NAMALWA (cell line): ENCODE data around the gene UQCR10.
"Not testable (repeated sequence)": the region's sequence is repeated elsewhere in the genome, so short reads cannot be mapped to it uniquely, and the experiment has no call there.

Experiments used
- DNase-seq: peaks from one replicate; pipeline ENCODE4 v3.0.0-alpha.2; 2015; ENCODE audit warnings: low spot score

UQCR10 gene

DNA sequence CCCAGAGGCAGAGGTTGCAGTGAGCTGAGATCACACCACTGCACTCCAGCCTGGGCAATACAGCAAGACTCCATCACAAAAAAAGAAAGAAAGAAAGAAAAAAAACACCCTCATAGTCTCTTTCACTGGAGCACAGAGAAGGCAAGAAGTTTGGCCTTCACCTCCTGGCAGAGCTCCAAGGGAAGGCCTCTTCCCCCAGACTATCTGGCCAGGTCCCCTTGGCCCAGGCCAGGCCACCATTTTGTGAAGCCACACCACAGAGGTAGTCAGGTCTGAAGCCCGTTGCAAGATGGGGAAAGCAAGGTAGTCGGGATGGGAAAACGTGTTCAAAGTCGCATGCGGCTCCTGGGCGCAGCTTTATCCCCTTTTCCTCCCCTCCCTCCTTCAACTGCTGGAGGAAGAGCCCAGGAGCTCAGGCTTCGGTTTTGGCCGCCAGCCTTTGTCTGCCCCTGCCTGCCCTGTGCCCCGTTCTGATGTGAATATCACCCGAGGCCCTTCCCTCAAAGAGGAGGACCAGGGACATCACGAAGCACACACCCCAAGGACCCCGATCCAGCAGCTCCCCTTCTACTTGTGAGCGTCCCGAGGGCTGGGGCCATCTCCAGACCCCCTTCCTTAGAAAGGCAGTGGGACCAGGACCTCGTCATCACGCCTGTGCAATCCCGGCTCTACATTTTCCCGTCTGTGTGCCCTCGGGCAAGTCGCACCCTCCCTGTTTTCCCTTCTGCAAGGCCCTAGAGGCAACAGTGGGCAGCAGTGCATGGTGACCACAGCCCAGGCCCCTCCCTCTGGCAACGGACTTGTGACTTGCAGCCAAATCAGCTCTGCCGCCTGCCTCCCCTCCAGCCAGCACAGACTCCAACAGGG lies 29.7 kb upstream of the UQCR10 start:
- no peak for DNase-seq

DNA sequence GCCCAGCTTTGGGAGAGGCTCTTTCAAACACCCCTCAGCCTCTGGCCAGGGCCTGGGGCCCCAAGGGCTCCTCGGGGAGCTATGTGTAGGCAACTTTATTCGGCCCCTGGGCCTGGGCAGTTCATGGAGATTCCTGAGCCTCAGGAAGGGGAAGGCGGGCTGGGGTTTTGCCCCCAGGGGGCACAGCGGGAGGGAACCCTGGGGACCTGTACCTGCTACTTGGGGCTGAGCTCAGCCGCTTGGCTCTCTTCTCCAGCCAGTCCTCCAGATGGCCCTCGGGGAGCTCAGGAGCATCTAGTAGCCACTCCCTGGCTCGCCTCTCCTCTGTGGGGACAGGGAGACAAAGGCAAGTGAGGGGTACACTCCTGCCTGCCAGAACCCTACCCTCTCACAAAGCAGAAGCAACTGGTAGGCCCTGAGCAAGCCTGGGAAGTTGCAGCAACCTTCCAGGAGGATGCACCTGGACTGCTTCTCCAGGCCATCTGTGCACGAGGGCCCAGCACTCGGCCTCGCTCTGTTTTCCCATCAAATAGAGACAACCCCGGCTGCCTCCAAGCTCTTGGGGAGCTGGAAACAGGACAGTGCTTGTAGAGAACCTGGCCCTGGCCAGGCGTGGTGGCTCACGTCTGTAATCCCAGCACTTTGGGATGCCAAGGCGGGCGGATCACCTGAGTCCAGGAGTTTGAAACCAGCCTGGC lies 28.9 kb upstream of the UQCR10 start:
- no peak for DNase-seq

DNA sequence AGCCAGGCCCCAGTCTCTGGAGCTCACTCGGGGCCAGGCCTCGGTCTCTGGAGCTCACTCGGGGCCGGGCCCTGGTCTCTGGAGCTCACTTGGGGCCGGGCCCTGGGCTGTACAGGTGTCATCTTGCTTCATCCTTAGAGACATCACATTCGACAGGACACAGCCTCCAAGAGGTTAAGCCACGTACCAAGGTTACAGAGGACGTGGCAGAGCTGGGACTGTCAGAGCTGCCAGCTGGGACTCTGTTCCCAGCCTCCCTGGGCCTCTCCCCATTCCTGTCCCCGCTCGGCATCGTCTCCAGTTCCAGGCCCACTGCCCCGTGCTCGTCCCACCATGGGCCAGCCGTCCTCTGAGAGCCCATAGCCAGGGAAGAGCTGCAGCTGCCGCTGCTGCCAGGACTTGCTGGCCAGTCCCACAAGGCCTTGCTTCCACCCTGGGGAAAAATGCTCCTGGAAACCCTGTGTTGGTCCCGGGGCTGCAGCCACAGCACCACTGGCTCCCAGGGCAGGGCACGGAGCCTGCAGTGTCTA lies 27.8 kb upstream of the UQCR10 start:
- DNase-seq = no peak

DNA sequence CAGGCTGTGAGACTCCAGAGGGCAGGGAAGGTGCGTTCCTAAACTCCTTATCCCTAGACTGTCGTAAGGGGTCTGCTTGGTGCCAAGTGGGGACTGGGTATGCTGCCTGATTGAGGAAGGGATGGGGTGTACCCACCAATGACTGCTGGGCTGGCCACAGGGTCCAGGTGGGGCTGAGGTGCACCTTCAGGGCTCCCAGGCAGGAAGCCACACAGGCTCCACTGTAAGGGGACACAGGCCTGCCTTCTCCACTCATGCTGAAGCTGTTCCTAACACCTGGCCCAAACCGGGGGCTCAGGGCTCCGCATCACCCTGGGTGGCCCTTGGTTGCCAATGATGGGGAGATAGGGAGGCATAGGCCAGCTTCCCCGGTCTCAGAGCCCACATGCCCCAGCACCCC lies 27.0 kb upstream of the UQCR10 start:
- no peak for DNase-seq

DNA sequence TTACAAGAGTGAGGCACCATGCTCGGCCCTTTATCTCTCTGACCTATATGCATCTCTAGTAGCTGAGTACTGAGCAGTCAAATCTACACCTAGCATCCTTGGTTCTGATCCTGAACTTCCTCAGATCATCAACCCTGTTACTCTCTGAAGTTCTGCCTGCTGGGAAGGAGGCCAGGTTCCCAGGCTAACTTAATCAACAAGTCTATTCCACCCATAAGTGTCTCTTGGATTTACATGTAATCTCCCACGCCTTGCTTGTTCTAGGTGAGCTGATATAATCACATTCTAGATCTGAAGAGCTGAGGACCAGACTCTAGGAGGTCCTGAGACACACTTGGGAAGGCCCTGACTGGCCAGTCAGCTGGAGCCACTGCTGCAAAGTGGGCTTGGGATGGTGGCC lies 25.2 kb upstream of the UQCR10 start:
- no peak for DNase-seq

DNA sequence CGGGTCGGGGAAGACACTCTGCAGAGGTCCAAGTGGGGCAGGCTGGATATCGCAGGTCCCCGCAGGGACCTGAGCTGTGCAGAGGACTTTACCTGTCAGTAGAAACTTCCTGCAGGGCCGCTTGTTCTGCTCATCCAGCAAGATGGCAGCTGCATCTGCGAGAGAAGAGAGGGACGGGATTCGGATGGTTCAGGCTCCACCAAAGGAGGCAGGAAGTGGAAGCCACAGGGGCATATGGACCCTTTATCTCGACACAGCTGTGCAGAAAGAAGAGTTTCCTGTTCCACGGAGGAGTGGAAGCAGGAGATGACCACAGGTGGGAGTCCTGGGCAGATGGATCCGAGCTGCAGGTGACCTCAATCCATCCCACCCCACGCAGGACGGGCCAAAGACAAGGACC lies 24.8 kb upstream of the UQCR10 start:
- DNase-seq = no peak

DNA sequence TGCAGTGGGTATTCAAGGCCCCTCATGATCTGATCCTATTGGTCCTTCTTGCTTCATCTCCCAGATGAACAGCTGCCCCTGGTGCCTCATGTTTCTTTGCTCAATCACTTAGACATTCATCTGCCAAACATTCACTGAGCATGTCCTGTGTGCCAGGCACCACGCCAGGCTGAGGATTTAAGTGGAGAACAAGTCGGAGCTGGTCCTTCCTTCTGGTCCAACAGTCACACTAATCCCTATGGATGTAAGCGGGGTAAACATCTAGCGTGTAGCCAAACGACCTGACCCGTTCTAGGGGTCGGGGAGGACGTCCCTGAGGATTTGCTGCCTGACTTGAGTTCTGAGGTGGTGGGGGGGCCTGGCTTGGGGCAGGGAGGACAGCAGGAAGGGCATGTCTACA lies 22.3 kb upstream of the UQCR10 start:
- no peak for DNase-seq

DNA sequence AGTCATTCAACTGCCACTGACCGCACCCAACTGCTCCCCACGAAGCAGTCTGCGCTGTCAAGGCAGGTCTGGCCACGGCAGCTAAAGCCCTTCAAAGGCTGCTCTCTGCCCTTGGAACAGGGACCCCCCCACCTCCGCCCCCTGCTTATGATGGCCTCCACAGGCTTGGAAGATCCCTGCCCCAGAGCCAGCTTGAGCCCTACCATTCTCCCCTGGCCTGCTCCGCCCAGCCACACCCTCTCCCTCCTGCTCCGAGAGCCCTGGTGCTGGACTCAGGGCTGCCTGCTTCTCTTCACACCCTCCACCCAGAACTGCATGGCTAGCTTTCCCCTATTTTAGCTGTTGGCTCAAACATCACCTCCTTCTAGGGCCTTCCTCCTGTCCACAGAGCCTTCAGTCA lies 19.3 kb upstream of the UQCR10 start:
- no peak for DNase-seq

DNA sequence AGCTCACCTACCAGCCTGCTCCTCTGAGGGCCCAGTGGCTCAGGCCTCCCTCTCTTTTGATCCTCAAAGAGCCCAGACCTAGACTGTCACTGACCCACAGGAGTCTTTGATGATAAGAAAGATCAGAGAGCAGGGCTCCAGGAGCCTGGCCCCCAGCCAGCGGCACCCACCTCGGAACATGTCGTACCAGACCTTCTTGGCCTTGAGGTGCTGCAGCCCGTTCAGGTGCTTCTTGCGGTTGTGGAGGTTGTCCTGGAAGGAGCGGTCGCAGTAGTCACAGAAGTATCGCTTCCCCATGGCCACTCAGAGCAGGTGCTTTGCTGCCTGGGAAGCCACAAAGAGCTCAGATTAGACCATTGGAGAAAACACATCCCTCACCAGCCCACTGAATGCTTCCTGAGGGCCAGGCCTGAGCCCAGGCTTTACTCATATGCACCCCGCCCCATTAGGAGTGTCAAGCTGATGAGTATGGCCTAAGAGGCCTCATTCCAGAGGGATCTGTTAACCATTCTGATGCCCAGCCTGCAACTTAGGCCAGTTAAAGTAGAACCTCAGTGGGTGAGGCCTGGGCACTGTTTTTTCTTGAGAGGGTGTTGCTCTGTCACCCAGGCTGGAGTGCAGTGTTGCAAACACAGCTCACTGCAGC lies 18.8 kb upstream of the UQCR10 start:
- DNase-seq = no peak

DNA sequence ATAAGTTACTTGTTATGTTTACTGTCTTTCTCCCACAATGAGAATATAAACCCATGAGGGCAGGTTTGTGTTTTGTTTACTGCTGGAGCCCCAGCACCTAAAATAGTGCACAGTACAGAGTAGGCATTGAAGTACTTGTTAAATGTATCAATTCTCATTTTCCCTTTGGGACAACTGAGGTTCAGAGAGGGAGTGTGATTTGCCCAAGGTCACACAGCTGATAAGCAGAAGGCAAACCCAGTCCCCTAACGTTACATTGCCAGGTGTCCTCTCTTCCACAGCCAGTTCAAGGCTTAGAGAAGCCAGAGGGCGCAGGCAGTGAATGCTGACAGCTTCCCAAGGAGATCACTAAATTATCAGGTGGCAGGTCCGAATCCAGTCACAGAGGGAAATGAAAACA lies 17.1 kb upstream of the UQCR10 start:
- no peak for DNase-seq

DNA sequence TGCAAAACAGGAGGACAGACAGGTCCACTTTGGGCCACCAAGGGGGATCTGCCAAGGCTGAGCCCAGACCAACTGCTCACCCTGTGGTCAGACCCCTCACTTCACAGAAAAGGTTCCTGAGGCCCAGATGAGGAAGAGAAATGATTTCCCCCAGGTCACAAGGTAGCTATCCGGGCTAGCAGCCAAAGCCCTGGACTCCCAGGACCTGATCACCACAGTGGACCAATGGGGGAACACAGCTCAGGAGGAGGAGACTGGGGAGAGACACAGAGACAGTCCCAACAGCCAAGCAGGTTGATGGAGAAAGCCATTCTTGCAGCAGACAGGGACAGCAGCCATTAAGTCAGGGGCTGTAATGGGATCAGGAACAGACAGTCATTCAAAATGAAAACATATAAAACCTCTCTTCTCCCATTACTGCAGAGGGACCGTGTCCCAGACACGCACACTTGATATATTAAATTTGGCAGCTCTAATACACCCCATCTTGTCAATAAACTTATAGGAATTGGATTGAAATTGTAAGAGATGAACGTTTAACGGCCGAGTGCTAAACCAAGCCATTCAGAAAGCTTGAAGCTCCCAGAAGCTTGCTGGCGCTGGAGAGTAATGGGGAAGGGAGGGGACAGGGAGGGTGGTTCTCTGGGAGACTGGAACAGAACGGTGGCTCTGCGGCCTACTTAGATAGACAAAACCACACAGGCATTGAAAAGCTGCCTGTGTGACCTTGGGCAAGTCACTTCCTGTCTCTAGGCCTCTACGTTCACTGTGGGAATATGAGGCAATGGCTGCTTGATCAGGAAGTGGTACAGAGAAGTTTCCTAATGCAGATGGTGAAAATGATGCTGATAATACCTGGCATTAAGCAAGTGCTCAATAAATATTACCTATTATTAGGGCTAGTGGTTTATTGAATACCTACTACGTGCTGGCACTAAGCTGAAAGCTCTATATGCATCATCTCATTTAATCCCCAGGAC lies 16.3 kb upstream of the UQCR10 start:
- DNase-seq = no peak

DNA sequence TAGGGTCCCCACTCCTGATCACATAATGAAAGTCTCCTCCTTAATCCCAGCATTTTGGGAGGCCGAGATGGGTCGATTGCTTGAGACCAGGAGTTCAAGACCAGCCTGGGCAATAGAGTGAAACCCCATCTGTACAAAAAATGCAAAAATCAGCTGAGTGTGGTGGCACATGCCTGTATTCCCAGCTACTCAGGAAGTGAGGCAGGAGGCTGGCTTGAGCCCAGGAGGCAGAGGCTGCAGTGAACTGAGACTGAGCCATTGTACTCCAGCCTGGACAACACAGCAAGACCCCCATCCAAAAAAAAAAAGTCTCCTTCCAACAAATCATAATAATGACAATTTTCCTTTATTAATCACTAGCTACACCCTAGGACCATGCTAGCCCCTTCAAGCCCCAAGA lies 15.5 kb upstream of the UQCR10 start:
- no peak for DNase-seq

DNA sequence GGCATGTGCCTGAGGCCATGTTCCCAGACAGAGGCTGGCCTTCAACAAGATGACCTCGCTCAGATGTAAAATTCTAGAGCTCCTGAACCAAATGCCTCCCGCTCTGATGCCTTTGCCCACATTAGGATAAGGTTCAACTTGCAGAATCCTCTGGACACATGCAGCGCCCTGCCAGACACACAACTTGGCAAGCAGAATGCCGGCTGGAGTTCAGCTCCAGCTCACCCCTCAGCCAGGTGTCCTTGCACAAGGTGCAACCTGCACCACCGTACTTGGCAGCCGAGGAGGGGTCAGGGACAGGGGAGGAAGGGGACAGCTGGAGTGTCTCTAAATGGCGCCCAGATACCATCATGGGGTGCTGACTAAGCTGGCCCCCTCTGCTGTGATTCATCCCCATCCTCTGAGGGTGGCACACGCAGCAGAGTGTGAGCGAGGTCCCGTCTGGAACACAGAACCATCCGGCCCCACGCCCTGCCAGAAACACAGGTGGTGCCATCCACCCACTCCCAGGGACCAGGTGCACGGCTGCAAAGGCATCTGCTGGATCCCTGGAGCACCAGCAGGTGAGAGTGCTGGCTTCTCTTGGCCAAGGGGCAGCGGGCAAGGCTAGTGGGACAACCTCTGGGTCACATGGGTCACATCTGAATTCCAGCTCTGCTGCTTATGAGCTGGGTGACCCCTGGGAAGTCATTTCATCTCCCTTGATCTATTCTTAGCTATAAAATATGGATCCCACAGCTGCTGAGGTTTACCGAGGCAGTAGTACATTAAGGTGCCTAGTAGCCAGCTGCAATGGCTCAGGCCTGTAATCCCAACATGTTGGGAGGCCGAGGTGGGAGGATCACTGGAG lies 13.1 kb upstream of the UQCR10 start:
- no peak for DNase-seq

DNA sequence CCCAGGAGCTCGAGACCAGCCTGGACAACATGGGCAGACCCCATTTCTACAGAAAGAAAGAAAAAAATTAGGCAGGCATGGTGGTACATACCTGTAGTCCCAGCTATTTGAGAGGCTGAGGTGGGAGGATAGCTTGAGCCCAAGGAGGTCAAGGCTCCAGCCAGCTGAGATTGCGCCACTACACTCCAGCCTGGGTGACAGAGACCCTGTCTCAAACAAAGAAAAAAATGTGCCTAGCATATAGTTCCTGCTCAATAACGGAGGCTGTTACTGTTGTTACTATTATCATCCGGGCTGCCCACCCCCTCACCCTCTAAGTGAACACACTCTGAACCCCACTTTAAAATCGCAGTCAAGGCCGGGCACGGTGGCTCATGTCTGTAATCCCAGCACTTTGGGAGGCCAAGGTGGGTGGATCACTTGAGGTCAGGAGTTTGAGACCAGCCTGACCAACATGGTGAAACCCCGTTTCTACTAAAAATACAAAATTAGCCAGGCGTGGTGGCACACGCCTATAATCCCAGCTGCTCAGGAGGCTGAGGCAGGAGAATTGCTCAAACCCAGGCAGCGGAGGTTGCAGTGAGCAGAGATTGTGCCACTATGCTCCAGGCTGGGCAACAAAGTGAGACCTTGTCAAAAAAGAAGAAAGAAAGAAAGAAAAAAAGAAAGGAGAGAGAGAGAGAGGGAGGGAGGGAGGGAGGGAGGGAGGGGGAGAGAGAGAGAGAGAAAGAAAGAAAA lies 12.3 kb upstream of the UQCR10 start:
- not testable (repeated sequence) for DNase-seq

DNA sequence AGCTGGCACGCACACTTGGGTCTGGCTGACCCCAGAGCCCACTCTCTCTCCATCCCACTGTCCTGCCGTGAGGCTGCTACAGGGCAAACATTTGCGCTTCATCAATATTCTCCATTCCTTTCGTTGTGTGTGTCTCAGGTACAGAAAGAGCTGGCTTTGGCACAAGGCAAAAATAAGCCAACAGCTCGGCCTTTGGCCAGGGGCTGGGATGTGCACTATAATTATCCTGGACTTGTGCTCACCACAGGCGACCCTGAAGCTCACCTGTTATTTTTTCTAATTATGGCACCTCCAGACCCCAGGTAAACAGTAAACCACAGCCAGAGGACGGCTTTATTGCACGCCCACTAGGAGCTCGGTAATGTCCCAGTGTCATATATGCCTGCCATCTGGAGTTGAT lies 11.3 kb upstream of the UQCR10 start:
- DNase-seq = no peak

DNA sequence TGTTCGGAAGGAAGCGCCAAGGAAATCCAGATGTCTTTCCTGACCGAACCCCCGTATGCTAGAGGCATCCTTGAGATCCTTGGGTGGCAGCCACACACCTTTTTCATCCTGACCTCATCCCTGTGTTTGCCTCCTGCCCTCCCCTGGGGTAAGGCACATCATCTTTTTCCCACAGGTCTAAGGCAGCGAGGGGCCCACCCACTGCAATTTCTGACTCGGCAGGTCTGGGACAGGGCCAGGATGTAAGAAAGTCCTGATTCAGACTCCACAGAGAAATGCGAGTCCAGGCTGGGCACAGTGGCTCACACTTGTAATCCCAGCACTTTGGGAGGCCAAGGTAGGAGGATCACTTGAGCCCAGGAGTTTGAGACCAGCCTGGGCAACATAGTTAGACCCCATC lies 10.8 kb upstream of the UQCR10 start:
- no peak for DNase-seq

DNA sequence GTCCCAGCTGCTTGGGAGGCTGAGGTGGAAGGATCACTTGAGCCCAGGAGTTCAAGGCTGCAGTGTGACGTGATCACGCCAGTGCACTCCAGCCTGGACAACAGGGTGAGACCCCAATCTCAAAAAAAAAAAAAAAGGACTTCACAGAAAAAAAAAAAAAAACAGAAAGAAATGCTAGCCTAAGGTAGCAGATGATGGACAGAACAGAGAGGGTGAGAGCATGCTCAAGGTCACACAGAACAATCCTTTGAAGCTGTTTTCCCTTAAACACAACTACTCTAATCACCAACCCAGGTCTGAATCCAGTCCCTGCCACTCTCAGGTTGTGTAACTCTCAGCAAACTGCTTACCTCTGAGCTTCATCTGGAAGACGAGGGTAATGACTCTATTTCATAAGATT lies 10.1 kb upstream of the UQCR10 start:
- no peak for DNase-seq

DNA sequence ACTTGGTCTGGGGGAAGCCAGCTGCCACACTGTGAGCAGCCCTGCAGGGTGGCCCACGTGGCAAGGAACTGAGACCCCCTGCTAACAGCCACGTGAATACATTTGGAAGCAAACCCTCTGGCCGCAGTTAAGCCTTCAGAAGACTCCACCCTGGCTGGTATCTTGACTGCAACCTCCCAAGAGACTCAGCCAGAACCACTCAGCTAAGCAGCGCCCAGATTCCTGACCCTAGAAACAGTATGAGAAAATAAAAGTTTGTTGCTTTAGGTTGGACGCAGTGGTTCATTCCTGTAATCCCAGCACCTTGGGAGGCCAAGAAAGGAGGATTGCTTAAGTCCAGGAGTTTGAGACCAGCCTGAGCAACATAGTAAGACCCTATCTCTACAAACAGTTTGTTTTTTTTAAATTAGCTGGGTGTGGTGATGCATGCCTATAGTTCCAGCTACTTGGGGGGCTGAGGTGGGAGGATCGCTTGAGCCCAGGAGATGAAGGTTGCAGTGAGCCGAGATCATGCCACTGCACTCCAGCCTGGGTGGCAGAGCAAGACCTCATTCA lies 9.0 kb upstream of the UQCR10 start:
- no peak for DNase-seq

DNA sequence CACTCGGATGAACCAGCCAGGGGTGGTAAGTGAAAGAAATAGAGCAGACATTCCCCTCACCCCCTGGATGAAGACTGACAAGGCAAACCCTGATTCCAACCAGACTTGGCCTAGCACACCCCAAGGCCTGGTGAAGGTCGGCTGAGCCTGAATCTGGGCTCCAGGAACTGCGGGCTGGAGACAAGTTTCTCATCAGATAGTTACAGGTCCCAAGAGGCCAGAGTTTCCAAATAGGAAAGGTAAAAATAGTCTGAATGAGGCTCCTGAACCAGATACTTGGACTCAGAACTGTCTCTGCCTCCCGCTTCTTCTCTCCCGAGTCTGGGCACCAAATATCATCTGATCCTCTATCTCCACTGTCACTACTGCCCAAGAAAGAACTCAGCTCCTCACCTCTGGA lies 8.2 kb upstream of the UQCR10 start:
- no peak for DNase-seq

DNA sequence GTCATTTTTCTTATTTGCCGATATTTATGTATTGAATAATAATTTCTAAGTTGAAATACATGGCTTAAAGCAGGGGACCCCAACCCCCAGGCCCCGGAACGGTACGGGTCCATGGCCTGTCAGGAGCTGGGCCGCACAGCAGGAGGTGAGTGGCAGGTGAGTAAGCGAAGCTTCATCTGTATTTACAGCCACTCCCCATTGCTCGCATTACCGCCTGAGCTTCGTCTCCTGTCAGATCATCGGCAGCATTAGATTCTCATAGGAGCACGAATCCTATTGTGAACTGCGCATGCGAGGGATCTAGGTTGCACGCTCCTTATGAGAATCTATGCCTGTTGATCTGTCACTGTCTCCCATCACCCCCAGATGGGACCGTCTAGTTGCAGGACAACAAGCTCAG lies 4.9 kb upstream of the UQCR10 start:
- DNase-seq = no peak
